Measurements from ENCODE around the gene CYTH1. TPM values are rescaled to one million over a fixed set of nuclear protein-coding genes. Genes with fewer than 3 reads are reported as not detected.

Gene CYTH1
- total RNA-seq, 1 donor = 21.4 TPM

DNA sequence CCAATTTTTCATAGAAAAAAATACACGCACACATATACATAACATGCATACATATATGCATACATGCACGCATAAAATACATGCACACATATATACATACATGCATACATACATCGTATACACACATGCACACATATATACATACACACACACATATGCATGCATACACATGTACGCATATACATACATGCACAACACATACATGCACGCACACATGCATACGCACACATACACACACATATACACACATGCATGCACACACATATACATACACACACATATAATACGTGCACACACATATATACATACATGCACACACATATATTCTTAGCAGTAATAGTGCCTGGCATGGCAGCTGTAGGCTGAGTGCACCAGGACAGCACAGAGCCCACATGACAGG lies 33.6 kb upstream of the CYTH1 start:
- H3K4me2 ChIP-seq (ENCODE audit: insufficient read depth, low read length) = no peak overlapping the region
- peaks cover 2% of the 10 kb centered on the region for H4K20me1 ChIP-seq (ENCODE audit: insufficient read depth, low read length)
- DNase-seq (ENCODE audit: insufficient read length, low spot score, missing footprints) = no peak
- H2AFZ ChIP-seq (ENCODE audit: low read length) = no peak overlapping the region
- H3K36me3 ChIP-seq (ENCODE audit: insufficient read depth, low read length) = peaks cover 89% of the 10 kb centered on the region
- H3K79me2 ChIP-seq (ENCODE audit: insufficient read depth, low read length) = peaks cover 22% of the 10 kb centered on the region
- no peak overlapping the region for H3K4me3 ChIP-seq (ENCODE audit: insufficient read depth, low read length)
- TF ChIP-seq CTCF (IDR thresholded peaks at IDR 0.05; ENCODE audit: extremely low read depth, low read depth, low read length) = no peak
- H3K27ac ChIP-seq (ENCODE audit: low read depth, low read length) = no peak overlapping the region
- no peaks in the 10 kb centered on the region for H3K4me1 ChIP-seq (ENCODE audit: insufficient read depth, low read length)
- H3K9me3 ChIP-seq (ENCODE audit: low read depth, low read length) = no peaks in the 10 kb centered on the region
- H3K27me3 ChIP-seq (ENCODE audit: insufficient read depth, low read length) = no peaks in the 10 kb centered on the region

- DNase-seq (ENCODE audit: insufficient read length, low spot score, missing footprints) = no peak
- TF ChIP-seq CTCF (IDR thresholded peaks at IDR 0.05; ENCODE audit: extremely low read depth, low read depth, low read length) = no peak
- H3K4me2 ChIP-seq (ENCODE audit: insufficient read depth, low read length) = no peak overlapping the region
- H3K9me3 ChIP-seq (ENCODE audit: low read depth, low read length) = no peaks in the 10 kb centered on the region
- H3K27me3 ChIP-seq (ENCODE audit: insufficient read depth, low read length) = no peaks in the 10 kb centered on the region
- no peak overlapping the region for H3K27ac ChIP-seq (ENCODE audit: low read depth, low read length)
- peaks cover 13% of the 10 kb centered on the region for H3K79me2 ChIP-seq (ENCODE audit: insufficient read depth, low read length)
- peaks cover 86% of the 10 kb centered on the region for H3K36me3 ChIP-seq (ENCODE audit: insufficient read depth, low read length)
- peaks cover 6% of the 10 kb centered on the region for H3K4me1 ChIP-seq (ENCODE audit: insufficient read depth, low read length)
- peaks cover 5% of the 10 kb centered on the region for H4K20me1 ChIP-seq (ENCODE audit: insufficient read depth, low read length)
- H2AFZ ChIP-seq (ENCODE audit: low read length) = no peak overlapping the region
- H3K4me3 ChIP-seq (ENCODE audit: insufficient read depth, low read length) = no peak overlapping the region
Observed at GRCh38 chr17:78812855-78813254, 30.8 kb upstream of the CYTH1 start.

DNA sequence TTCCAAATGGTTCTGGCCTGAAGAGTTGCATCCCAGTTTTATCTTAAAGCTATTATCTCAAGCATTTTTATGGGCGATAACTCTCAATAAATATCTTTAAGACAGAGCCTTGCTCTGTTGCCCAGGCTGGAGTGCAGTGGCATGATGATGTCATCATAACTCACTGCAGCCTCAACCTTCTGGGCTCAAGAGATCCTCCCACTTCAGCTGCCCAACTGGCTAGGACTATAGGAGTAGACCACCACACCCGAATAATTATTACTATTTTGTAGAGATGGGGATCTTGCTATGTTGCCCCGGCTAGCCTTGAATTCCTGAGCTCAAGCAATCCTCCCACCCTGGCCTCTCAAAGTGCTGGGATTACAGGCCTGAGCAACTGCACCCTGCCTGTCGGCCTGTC lies 26.1 kb upstream of the CYTH1 start:
- Histone ChIP-seq H4K20me1 (ENCODE audit: insufficient read depth, low read length) (peaks cover 9% of the 10 kb centered on the region), H3K27me3 (ENCODE audit: insufficient read depth, low read length) (no peaks in the 10 kb centered on the region), H3K4me3 (ENCODE audit: insufficient read depth, low read length) (no peak overlapping the region), H3K36me3 (ENCODE audit: insufficient read depth, low read length) (peaks cover 89% of the 10 kb centered on the region), H2AFZ (ENCODE audit: low read length) (no peak overlapping the region), H3K79me2 (ENCODE audit: insufficient read depth, low read length) (peaks cover 29% of the 10 kb centered on the region), H3K27ac (ENCODE audit: low read depth, low read length) (no peak overlapping the region), H3K4me2 (ENCODE audit: insufficient read depth, low read length) (no peak overlapping the region), H3K4me1 (ENCODE audit: insufficient read depth, low read length) (peaks cover 7% of the 10 kb centered on the region), H3K9me3 (ENCODE audit: low read depth, low read length) (no peaks in the 10 kb centered on the region)
- DNase-seq (ENCODE audit: insufficient read length, low spot score, missing footprints) = no peak
- TF ChIP-seq CTCF (IDR thresholded peaks at IDR 0.05; ENCODE audit: extremely low read depth, low read depth, low read length) = no peak

DNA sequence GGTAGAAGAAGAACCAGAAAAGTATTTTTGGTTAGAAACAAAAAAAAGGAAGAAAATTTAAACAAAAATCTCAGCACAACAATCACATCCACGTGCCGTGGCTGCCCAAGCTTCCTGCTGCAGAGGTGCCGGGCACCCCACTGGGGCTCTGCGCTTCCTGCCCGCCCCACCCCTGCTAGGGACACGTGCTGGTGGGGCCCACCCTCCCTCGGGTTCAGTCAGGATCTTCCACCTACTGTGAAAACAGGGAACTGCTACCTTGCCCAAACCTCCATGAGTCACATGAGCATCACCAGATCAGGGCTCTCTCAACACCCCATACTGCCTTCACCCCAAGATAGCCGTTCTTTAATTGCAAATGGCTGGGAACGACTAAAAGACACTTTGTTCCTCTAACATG lies 24.4 kb upstream of the CYTH1 start:
- Histone ChIP-seq H3K27me3 (ENCODE audit: insufficient read depth, low read length) (no peaks in the 10 kb centered on the region), H3K36me3 (ENCODE audit: insufficient read depth, low read length) (peaks cover 84% of the 10 kb centered on the region), H4K20me1 (ENCODE audit: insufficient read depth, low read length) (peaks cover 18% of the 10 kb centered on the region), H2AFZ (ENCODE audit: low read length) (no peak overlapping the region), H3K4me1 (ENCODE audit: insufficient read depth, low read length) (peaks cover 7% of the 10 kb centered on the region), H3K4me3 (ENCODE audit: insufficient read depth, low read length) (no peak overlapping the region), H3K79me2 (ENCODE audit: insufficient read depth, low read length) (peaks cover 40% of the 10 kb centered on the region), H3K27ac (ENCODE audit: low read depth, low read length) (no peak overlapping the region), H3K9me3 (ENCODE audit: low read depth, low read length) (no peaks in the 10 kb centered on the region), H3K4me2 (ENCODE audit: insufficient read depth, low read length) (no peak overlapping the region)
- no peak for TF ChIP-seq CTCF (IDR thresholded peaks at IDR 0.05; ENCODE audit: extremely low read depth, low read depth, low read length)
- no peak for DNase-seq (ENCODE audit: insufficient read length, low spot score, missing footprints)
